ENCODE data around the gene HSDL1. TPM values are rescaled to one million over a fixed set of nuclear protein-coding genes. Genes with fewer than 3 reads are reported as not detected.

The HSDL1 gene
- total RNA-seq, 1 experiment from 2014 or later, result 18.6 TPM

DNA sequence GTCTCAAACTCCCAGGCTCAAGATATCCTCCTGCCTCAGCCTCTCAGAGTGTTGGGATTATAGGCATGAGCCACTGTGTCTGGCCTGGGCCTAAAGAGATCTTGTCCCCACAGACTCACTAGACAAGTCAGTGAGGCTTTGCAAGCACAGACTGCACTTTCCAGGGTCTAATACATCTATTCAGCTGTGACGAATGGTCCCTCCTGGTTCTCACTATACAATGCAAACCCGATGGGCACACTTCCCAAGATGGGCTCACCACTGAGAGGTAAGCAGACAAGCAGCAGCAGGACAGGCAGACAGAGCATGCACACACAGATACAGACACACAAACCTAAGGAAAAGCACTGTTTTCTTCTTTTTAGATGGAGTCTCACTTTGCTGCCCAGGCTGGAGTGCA is 37.1 kb downstream of the HSDL1 start:
- DNase-seq (ENCODE audit: low read depth), result no peak

DNA sequence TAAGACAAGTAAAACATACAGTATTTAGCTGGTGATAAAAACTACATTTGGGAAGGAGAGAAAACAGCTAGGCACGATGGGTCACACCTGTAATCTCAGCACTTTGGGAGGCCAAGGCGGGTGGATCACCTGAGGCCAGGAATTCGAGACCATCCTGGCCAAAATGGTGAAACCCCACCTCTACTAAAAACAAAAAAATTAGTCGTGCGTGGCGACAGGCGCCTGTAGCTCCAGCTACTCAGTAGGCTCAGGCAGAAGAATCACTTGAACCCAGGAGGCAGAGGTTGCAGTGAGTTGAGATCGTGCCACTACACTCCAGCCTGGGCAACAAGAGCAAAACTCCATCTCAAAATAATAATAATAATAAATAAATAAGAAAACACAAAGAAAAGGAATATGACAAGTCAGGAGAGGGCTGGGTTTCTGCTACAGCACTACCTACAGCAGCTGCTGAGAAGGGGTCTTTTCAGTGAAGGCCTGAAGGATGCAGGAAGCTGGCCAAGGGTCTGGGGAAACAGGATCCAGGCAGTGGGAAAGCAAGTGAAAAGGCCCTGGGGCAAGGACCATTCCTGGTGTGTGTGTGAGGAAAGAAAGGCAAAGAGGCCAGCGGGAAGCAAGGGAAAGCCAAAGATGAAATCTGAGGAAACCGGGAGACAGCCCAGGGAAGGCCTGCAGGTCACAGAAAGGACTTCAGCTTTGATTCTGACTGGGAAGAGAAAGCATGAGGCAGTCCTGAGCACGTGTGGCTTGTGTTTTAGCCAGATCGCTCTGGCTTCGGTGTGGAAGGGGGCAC is 38.8 kb downstream of the HSDL1 start:
- no peak for DNase-seq (ENCODE audit: low read depth)

DNA sequence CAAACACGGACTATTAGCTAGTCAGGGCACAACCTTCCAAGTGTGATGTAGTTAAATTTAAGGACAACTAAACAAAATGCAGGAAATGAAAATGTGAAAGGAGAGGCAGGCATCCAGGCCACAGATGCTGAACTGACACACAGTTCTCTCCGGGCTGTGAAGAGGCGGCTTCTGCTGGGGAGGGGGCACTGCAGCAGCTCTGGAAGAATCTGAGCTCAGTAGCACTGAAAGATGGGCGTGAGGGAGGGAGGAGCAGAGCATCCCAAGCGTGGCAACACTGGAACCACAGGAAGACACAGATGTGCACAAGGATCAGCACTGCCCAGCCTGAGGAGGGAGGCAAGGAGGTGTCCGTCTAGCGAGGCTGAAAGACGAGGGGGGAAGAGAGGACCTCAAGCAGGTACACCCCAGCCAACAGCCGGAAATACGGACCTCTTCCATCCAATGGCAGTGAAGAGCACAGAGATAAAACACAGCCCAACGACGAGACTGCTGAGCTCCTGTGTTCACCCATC is 39.6 kb downstream of the HSDL1 start:
- no peak for DNase-seq (ENCODE audit: low read depth)

DNA sequence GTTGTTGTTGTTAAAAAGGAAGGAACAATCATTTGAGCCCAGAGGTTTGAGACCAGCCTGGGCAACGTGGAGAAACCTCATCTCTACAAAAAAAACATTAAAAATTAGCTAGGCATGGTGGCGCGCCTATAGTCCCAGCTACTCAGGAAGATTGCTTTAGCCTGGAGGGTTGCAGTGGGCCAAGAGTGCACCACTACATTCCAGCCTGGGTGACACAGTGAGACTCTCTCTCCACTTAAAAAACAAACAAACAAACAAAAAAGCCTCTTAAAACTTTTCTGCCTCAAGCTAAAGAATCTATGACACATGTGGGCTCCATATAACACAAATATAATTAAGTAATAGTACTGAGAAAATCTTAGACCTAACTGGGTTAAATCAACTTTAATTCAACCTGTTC is 40.7 kb downstream of the HSDL1 start:
- DNase-seq (ENCODE audit: low read depth), result no peak

DNA sequence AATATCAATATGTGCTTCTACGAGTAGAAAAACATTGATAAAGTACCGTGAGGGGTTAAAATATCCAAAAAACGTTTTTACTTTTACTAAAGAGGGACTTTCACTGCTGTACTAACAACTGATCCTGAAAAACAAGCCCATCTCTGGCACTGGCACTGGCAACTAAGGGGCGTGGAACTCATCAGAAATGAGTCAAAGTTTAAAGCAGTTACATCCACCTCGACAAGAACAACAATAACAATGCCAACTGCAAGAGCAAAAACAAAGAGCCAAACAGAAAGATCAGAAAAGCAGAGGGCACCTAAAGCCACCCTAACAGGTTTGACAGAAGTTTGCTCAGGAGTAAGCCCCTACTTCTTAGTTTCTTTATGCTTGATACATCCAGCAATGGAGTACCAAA is 41.3 kb downstream of the HSDL1 start:
- no peak for DNase-seq (ENCODE audit: low read depth)

DNA sequence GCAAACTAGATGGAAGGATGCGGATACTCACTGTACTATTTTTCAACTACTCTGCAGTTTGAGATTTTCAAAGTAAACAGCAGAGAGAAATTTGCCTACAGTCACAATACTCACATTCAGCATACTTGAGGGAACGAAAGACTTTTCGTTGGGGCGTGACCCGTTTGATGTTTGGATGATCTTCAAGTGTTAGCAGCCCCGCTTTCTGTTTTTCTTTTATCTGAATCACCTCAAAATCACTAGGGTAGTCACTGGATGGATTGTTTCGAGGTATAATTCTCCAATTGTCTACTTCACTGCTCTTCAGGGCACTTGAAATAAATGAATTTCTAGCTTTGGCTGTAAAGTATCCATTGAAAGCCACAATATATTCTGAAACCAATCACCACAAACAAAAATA is 46.0 kb downstream of the HSDL1 start:
- no peak for DNase-seq (ENCODE audit: low read depth)

DNA sequence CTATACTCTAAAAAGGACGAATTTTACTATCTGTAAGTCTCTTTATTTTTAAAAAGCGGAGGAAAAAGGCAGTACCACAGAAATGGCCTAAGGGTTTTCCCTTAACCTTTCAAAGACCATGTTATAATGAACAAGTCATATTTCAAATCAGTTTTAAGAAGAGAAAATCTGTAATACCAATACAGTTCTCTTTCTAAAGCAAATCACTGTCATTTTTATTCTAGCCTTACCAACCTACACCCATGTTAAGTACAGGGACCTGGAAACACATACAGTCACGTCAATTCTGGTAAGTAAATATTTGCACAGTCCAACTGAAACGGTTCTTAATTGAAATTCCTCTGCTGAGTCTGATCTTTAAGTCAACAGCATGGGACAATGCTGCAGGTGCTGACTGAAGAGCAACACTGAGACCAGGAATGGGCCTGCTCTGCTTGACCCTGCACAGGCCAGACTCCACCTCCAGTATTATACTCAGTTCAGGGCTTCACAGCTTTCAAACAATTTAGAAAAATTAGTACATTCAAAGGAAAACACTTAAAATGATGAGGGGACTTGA is 48.5 kb downstream of the HSDL1 start:
- no peak for DNase-seq (ENCODE audit: low read depth)

DNA sequence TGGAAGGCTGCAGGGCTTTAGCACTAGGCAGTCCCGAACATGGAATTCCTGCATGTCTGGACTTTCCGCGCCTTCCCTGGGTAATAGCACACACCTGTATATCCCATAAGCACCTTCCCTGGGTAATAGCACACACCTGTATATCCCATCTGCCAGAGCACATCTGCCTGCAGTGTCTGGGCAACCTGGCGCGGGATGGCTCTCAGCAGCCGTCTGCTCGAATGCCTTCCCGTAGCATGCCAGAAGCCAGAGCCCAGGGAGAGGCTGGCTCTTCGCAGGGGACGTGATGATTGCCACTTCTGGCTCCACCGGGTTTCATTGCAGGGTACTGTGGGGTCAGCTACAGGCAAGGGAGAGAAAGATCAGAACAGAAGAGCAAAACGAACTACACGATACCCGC is 49.5 kb downstream of the HSDL1 start:
- DNase-seq (ENCODE audit: low read depth), result no peak

DNA sequence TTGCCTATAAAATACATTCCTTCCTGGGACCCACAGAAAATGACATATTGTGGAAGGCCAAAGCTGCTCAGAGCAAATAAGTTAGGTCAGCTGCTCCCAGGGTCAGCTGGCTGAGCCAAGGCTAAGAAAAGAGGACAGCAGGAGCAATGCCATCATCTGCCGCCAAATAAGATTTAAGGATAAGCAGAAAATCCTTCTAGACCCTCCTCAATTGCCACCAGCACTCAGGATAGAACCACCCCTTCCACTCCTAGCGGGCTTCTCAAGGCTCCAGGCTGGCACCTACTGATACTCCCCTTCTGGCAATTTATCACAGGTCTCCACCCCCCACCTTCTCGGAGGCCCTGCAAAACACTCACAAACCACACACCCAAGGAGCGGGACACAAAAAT is 51.1 kb downstream of the HSDL1 start:
- no peak for DNase-seq (ENCODE audit: low read depth)

DNA sequence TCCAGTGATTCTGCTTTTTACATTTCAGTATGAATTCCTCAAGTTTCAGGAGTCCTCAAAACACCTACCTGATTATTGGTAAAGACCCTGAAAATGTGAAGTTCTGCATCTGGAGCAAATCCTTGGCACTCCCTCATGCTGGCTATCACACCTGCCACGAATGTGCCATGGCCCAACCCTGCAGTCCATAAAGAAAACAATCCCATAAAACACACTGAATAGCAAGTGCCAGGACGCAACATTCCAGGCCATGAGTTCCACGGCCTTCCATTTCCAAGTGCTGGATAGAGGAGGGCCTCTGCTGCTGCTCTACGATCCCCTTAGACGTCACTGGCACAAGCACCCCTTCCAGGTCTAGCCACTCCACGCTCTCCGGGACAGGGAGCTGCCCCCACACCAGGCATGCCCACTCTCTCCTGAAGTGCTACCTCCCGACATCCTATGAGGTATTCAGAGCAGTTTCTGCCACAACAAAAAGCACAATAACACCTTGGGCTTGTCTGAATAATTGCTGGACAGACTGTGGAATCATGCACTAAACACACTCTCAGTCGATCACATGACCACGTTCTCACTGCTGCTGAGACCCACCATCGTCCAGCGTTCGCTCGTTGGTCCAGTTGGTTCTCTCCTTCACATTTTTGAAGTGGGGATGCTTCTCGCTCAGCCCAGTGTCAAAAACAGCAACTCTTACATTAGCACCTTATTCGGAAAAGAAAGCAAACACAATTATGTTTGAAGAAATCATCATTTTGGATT is 51.7 kb downstream of the HSDL1 start:
- no peak for DNase-seq (ENCODE audit: low read depth)

DNA sequence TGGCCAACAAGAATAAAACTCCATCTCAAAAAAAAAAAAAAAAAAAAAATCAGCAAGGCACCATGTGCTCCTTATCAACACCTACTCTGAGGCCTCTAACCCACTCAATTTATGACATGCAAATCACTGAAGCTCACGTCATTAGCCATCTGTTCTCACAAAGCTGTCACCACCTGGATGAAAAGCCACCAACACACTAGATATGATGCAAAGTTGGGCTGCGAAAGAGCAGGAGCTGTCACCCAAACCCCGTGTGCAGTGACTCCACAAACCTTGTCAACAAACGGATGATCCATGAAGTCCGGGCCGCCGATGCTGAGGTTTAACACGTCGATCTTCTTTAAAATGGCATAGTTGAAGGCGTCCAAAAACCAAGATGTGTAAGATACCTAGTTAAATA is 53.5 kb downstream of the HSDL1 start:
- no peak for DNase-seq (ENCODE audit: low read depth)

DNA sequence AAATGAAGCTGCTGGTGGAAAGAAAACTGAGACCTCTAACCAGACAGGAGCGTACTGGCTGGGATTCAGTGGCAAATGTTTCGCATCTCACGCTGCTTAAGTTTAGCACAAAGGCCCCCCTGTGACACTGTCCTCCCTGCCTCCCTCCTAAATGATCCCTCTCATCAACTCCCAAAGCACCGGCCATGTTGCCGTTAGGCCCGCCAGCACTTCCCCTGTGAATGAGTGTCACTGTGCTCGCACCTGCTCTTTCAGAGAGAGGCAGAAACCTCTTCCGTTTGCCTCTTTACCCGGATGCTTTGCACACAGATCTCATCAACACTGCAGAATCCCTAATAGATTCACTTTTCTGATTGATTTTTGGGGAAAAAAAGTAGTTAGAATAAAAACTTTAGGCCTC is 54.8 kb downstream of the HSDL1 start:
- no peak for DNase-seq (ENCODE audit: low read depth)

DNA sequence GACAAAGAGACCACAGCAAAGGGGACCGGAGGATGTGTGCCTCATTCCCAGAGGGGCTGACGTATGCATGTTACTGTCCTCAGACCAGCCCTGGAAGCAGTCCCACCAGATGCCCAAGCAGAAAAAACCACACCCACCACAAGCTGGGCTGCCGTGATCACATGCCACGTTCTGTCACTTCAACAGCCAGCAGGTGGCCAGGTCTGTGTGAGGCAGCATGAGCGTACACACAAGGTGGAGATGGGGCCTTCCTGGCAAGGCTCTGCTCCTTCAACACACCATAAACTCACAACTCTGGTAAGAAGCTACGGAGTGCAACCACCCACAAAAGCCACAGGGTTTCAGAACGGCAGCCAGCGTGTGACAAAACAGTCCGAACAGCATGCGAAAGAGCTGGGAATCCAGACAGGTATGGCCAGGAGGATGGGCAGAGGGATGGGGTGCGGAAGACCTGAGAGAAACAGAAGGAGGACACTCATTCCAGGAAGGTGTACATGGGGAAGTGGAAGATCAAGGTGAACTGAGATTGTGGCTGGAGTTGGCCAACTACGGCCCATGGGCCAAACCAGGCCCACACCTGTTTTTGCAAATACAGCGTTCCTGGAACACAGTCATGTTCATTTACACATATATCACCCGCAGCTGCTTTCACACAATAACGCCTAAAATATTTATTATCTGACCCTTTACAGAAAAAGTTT is 56.1 kb downstream of the HSDL1 start:
- no peak for DNase-seq (ENCODE audit: low read depth)

DNA sequence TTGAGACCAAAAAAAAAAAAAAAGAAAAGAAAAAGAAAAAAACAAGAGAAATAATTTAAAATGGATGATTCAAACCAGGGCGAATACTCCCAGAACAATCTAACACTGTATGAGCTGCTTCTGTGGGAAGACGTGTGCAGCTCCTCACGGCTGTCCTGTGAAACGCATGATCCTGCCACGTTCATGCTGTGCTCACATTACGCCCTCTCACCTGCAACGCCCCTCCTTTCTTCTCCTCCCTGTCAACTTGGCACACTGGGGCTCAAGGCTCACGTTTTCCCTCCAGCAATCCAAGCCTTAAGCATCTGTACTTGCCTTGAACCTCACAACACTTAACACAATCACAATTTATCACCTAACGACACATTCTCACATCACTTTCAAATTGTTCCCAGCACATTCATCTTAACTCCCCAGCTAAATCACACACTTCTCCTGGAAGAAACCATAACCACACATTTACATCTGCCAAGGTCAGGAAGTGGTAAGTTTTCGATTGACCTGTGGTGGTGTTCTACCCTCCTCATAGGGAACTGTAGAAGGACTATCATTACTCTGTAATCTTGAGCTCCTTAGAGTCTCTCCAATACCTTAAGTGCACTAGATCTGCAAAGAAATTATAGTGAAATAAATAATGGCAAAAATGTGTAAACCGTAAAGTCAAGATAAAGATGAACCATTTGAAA is 57.4 kb downstream of the HSDL1 start:
- no peak for DNase-seq (ENCODE audit: low read depth)

DNA sequence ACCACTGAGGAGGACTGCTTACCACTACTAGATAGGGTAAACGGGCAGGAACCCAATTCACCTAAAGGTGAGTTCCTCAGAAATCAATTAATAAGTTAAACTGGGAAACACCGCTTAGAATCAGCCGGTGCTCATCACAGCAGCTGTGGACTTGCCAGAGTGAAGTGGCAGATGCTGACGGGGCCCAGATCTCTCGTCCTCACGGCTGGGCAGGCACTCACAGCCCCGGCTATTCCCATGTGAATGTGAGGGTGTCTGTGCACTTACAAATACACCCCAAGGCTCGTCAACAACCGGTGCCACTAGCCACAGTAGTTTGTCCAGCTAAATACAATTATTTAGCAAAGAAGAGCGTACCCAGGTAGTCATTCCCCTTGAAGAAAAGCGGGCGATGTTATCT is 58.0 kb downstream of the HSDL1 start:
- DNase-seq (ENCODE audit: low read depth), result no peak

DNA sequence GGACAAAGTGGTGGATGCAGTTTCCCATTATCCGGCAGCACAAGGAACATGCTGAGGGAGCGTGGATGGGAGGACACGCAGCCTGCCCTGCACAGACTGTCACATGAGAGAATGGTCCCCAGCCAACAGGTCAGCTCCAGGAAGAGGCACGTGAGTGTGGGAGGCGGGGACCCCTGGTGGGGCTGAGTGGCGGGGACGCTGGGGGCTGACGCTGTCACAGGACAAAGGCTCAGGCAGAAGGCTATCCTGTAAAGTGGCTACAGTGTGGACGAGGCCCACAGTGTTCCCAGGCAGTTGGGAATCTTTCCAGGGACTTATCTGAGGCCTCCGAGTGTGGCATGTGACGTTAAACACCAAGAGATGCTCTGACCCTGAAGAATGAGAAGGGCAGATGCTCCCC is 58.6 kb downstream of the HSDL1 start:
- DNase-seq (ENCODE audit: low read depth), result no peak

DNA sequence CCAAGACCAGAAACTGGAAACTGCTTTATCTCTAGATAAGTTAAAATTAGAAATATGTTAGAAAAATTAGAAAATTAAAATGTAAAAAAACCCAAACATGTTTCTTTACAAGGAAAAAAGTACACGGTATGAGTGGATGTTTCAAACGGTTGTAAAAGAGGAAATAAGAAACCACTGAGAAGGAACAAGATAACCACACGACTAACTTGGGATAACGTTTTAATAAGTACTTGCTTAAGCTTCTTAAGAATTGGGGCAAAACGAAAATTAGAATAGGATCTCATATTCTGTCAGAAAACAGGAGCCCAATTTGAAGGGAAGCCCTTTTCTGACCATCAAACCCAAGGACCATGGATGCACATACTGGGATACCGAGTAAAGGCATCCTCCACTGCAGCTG is 59.2 kb downstream of the HSDL1 start:
- DNase-seq (ENCODE audit: low read depth), result no peak

DNA sequence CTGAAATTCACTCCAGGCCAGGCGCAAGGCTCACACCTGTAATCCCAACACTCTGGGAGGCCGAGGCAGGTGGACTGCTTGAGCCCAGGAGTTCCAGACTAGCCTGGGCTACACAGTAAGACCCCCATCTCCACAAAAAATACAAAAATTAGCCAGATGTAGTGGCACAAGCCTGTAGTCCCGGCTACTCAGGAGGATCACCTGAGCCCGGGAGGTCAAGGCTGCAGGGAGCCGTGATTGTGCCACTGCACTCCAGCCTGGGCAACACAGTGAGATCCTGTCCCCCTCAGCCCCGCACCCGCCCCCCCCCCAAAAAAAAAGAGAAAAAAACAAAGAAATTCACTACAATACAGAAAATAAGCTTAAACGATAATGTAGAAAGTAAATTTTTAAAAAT is 59.7 kb downstream of the HSDL1 start:
- DNase-seq (ENCODE audit: low read depth), result no peak

DNA sequence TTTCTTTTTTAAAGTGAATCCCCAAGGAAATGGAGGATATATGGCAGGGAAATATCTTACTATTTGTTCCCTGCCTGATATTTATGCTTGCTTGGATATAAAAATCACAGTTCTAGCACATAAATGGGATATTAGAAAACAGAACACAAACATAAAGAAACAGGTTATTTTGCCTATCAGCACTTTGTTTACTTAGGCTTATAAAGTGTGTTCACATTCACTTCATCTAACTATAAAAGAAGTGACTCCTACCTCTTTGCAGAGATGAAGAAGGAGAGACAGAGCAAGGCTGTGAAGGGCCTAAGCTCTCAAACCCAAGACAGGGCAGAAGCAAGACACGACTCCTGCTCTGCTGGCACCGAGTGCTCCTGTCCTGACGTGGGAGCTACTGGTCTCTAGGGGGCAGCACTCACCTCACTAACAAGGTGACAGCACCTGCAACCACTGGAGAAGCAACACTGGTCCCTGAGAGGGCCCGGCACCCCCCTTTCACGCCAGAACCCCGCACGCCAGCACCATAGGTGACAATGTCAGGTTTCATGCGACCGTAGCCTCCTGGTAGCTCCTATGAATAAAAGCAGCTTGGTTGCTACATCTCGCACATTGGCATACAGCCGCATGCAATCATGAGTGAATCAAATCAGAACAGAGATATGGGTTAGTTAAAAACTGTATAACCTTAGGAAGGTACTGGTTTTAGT is 60.3 kb downstream of the HSDL1 start:
- DNase-seq (ENCODE audit: low read depth), result peak; percentile 49

DNA sequence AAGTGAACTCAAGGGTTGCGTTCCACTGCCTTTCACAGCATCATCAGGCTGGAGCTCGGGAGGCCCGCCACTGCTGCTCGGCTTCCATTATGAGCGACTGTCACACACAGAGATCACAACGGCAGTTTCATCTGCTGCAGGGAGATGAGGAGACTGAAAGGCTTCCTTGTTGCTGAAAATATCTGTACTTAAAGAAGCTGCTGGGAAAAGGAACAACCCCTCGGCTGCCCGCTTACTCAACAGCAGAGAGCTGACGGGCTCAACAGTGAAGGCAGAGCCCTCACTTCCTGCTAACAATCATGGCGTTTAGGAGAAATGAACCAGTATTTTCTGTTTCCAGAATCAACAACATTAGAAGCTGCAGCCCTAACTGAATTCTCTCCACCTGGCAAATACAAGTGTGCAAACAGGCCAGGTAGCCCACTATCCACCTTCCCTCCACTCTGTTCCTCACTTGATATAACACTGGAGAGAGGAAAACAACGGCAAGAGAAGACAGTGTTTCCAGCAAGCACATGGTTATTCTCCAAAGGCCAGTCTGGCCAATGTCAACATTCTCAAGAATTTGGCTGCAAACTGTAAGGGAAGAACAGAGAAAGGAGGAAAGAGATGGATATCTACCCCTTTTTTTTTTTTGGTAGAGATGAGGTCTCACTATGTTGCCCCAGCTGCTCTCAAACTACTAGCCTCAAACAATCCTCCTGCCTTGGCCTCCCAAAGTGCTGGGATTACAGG is 62.0 kb downstream of the HSDL1 start:
- DNase-seq (ENCODE audit: low read depth), result no peak

All from RPMI7951 (cell line).